GM21423 (cell line): ENCODE measurements around the gene SAMD3.
A peak's percentile ranks its signal among the peaks of the same experiment; 100 is the strongest.
"Not testable (repeated sequence)": the region's sequence is repeated elsewhere in the genome, so short reads cannot be mapped to it uniquely, and the experiment has no call there.

Experiments used
- ATAC-seq: cut with Tn5 transposase; IDR thresholded peaks from one replicate; pipeline ENCODE4 v1.9.1; 2021; ENCODE audit warnings: mild to moderate bottlenecking, moderate library complexity; ENCODE audit not compliant: unreplicated experiment

SAMD3 gene

DNA sequence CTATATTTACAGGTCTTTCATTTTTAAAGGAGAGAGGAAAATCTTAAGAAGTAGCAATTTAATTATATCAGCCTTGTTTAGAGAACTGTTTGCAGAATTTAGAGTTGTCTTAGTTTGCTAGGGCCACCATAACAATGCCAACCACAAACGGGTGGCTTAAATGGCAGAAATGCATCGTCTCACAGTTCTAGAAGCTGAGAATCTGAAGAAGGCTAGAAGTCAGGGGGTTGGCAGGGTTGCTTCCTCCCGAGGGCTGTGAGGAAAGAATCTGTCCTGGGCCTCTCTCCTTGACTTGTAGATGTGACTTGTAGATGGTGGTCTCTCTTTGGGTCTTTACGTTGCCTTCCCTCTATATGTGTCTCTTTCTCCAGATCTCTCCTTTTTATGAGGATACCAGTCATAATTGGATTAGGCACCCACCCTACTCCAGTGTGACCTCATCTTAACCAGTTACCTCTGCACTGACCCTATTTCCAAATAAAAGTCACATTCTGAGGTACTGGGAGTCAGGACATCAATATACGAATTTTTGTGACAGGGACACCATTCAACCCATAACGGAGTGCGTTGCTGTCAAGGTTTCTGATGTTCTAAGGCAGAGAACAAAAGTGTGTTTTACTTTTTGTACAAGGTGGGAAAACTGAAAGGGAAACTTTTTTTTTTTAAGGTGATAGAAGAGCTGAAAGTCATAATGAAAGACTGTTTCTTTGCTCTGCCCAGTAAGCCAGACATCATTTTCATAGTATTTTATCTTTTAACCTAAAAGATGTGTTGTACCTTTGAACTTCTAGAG lies 84.4 kb downstream of the SAMD3 start:
- ATAC-seq = no peak

- no peak for ATAC-seq
Observed at GRCh38 chr6:130136798-130137197, 86.0 kb downstream of the SAMD3 start.

DNA sequence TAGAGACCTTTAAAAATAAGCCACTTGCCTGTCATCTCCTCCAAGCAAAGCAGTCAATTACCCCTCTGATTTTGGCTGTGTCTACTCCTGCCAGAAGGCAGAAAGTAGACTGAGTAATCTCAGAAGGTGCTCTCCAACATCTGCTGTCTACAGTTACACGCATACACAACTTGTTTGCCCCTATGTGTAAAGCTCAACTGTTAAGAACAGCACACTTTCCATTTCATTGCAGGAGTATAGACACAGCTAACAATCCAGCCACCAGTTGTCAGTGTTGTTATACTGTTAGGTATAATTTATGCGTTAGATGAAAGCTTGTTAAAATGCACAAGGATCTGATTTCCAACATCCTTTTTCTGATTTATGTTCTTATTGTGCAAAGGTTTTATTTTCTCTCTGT lies 88.2 kb downstream of the SAMD3 start:
- ATAC-seq = no peak

GRCh38 chr6:130132286-130132701 lies 90.5 kb downstream of the SAMD3 start:
- ATAC-seq = peak; percentile 90

DNA sequence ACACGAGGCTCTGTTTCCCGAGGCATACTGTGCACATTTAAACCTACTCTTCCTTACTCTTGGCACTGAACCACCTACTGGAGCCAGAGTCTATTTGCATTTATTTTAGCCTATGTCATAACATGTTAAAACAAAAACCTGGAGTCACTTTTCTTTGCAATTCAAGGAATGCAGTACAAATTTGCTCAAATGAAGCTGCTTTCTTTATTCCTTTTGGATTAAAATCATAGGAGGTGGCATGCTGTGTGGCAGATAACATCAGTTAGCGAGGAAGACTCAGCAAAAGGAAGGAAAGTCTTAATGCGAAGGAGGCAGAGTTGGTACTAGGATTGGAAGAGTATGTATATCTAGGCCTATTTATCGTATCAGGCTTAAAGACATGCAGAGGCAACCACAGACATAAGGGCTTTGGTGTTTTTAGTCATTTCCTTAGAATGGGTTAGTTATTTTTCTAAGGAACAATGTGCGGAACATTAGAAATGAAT lies 92.9 kb downstream of the SAMD3 start:
- no peak for ATAC-seq

GRCh38 chr6:130128326-130128725 lies 94.4 kb downstream of the SAMD3 start:
- no peak for ATAC-seq

- no peak for ATAC-seq
Observed at GRCh38 chr6:130127195-130127594, 95.6 kb downstream of the SAMD3 start.

- no peak for ATAC-seq
Observed at GRCh38 chr6:130122243-130122642, 100.5 kb downstream of the SAMD3 start.

DNA sequence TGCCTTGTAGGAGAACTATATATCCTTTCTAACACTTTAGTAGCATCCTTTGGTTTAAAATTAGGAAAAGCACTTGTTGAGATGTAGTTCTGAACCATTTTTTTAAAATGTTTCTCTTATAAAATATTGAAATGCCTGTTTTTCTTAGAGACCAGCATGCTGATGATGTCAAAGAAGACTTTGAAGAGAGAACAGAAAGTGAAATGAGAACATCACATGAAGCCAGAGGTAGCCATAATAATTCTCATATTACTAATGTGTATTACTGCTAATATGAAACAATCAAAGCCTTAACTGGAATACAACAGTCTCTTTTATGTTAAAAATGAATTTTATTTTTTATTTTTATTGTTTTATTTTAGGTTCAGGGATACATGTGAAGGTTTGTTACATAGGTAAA lies 102.0 kb downstream of the SAMD3 start:
- no peak for ATAC-seq

GRCh38 chr6:130119211-130119610 lies 103.5 kb downstream of the SAMD3 start:
- ATAC-seq = no peak

DNA sequence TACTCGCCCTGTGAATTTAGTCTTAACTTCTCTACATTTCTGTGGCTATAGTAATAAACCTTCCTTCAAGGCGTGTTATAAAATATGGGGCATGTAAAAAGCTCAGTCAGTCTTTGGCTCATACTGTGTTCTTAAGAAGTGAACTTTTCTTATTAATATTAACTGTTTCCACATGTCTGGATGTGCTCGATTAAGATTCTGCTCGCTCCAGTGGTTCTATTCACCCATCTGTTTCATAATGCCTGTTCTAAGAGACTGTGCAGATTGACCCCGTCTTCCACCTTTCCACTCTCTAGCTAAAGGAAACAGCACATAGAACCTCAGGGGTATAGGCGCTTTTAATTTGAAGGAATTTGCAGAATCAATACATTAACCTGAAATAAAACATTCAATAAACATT lies 104.5 kb downstream of the SAMD3 start:
- no peak for ATAC-seq

DNA sequence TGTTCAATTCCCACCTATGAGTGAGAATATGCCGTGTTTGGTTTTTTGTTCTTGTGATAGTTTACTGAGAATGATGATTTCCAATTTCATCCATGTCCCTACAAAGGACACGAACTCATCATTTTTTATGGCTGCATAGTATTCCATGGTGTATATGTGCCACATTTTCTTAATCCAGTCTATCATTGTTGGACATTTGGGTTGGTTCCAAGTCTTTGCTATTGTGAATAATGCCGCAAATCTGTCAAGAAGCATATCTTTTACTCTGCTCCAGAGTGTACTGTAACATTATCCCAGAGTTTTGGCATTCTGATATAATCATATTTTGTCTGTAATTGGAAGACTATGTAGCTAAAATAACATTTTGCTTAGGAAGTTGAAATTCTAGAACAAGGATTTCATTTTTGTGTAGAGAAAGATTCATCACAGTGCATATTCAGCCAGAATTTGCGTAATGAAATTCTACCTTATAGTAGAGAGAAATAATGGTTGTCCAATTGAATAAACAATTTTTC lies 105.5 kb downstream of the SAMD3 start:
- not testable (repeated sequence) for ATAC-seq

DNA sequence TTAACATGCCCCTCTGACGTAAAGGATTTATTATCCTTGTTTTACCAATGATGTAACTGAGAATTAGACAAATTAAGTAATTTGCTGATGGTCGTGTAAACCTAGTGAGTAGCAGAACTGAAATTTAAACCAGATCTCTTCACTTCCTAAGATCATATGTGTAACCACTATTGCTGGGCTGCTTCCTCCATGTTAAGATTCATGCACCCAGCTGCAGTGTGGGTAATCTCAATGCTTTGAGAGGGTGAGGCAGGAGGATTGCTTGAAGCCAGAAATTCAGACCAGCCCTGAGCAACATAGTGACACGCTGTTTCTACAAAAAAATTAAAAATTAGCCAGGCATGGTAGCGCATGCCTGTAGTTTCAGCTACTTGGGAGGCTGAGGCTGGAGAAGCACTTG lies 106.5 kb downstream of the SAMD3 start:
- peak; percentile 45 for ATAC-seq

DNA sequence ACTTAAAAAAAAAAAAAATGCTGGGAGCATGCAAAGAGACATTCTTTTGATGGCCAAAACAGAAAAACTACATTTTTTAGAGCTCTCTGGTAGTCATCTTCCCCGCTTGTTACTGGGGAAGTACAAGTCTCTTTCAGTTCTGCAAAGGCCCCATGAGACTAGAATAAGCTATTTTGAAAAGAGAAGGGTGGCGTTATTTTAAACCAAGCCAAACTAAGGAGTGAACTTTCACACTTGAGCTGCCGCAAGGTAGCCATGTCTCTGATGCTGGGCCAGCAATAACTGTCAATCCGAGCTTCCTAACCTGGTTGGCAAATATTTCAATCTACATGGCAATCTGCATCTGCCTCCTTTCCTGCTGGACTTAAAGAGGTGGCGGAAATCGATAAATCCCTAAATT lies 107.7 kb downstream of the SAMD3 start:
- ATAC-seq = peak; percentile 90

- ATAC-seq = no peak
Observed at GRCh38 chr6:130113201-130113710, 109.5 kb downstream of the SAMD3 start.

GRCh38 chr6:130111031-130111430 lies 111.7 kb downstream of the SAMD3 start:
- no peak for ATAC-seq

GRCh38 chr6:130107710-130108109 lies 115.0 kb downstream of the SAMD3 start:
- no peak for ATAC-seq

DNA sequence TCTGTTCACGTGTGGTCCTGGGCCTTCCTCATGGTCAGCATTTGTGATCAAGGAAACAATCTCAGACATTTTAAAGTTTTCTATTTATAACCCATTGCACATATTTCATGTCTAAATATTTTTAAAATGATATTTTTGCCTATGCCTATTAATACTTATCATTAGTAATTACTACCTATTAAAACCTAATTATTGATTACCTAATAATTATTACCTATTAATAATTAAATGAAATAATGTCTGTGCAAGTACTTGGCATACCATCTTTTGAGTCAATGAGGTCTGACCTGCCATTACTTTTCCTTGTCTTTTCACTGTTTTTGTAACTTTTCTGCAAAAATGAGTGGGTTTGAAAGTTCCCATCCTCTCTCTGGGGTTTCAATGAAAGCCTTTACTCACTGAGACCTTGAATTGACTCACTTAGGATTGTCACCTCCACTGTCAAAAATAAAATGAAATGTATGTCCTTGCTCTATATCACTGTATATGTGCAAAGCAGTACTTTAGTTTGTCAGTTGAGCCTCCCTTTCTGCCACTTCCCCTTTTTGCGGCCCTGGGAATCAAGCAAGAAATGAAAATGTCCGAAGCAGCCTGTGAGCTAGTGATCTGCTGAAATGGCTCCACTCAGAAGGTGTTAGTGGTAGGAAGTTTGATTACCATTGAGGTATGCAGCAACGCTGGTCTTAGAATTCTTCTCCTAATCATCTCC lies 116.6 kb downstream of the SAMD3 start:
- peak; percentile 90 for ATAC-seq

DNA sequence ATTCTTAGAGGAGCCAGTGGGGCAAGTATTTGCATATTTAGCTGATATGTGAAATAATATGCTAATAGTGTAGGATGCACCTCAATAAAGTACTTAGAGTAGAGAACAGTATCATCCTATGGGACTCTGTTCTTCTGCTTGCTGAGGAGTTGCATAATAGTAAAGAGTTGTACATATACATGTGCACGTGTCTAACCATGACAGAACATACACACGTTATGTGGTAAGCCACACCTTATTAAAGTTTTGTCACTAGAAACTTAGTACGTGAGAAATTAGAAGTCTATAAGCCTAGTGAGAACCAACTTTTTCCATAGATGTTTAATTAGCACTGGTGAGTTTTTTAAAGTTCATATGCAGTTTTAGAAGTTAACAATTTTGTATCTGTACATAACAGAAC lies 123.6 kb downstream of the SAMD3 start:
- ATAC-seq = no peak

- no peak for ATAC-seq
Observed at GRCh38 chr6:130098317-130098716, 124.4 kb downstream of the SAMD3 start.
